ENCODE measurements around the gene ASPN.

ASPN gene

DNA sequence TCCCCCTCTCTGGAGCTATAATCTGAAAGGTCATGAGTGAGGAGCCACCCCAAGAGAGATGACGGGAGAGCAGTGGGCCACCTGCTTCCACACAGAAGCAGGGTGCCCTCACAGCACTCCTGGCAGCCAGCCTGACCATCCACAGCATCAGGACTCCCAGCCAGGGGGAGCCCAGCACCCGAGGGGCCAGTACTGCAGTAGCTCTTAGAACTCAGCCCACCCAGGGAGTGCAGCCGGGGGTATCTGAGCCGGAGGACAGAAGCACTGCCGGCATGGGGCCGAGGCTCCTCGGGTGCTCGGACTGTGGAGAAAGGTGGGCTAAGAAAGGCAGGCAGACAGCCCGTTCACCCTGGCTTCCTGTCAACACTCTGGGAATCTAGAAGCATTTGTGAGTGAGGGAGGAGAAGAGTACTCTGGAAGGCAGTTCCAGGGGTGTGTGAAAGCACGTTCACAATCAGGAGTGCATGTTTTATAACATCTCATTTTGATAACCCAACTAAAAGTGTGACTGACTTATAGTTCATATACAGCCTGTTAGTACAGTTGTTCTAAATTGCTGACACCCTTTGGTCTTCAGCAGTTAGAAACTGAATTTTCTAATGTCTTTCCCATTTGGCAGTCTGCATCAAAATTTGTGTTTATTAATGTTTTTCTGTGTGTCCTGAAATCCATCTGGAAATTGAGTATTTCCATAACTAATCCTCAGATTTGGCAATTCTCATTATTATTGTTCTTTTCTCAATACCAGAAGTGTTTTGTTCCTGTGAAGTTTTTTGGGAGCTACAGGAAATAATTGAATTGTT is 25.9 kb upstream of the ASPN start:
- no peaks in the 10 kb centered on the region for H3K27me3 ChIP-seq (ENCODE audit: insufficient read depth, low read length)
- no peak overlapping the region for H3K9ac ChIP-seq (ENCODE audit: low read length)
- H3K27ac ChIP-seq (ENCODE audit: low read depth, low read length, poor library complexity, severe bottlenecking), result no peak overlapping the region
- no peaks in the 10 kb centered on the region for H3K4me1 ChIP-seq (ENCODE audit: insufficient read depth, low read length, severe bottlenecking)
- no peaks in the 10 kb centered on the region for H3K9me2 ChIP-seq (ENCODE audit: low read depth, low read length)
- no peaks in the 10 kb centered on the region for H3K79me2 ChIP-seq (ENCODE audit: insufficient read depth, low read length)
- H3K9me3 ChIP-seq (ENCODE audit: low read length), result no peaks in the 10 kb centered on the region
- TF ChIP-seq EZH2 (IDR thresholded peaks at IDR 0.05; ENCODE audit: borderline replicate concordance, low read length), result no peak
- TF ChIP-seq, protein P1, sequence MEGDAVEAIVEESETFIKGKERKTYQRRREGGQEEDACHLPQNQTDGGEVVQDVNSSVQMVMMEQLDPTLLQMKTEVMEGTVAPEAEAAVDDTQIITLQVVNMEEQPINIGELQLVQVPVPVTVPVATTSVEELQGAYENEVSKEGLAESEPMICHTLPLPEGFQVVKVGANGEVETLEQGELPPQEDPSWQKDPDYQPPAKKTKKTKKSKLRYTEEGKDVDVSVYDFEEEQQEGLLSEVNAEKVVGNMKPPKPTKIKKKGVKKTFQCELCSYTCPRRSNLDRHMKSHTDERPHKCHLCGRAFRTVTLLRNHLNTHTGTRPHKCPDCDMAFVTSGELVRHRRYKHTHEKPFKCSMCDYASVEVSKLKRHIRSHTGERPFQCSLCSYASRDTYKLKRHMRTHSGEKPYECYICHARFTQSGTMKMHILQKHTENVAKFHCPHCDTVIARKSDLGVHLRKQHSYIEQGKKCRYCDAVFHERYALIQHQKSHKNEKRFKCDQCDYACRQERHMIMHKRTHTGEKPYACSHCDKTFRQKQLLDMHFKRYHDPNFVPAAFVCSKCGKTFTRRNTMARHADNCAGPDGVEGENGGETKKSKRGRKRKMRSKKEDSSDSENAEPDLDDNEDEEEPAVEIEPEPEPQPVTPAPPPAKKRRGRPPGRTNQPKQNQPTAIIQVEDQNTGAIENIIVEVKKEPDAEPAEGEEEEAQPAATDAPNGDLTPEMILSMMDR (IDR thresholded peaks at IDR 0.05; ENCODE audit: low read length), result no peak
- no peak overlapping the region for H3K4me3 ChIP-seq (ENCODE audit: low read depth, low read length, poor library complexity, severe bottlenecking)
- H3K36me3 ChIP-seq (ENCODE audit: insufficient read depth, low read length), result no peaks in the 10 kb centered on the region
- no peak overlapping the region for H3K4me2 ChIP-seq (ENCODE audit: low read length)
- no peaks in the 10 kb centered on the region for H4K20me1 ChIP-seq (ENCODE audit: insufficient read depth, low read length)
- no peaks in the 10 kb centered on the region for H3F3A ChIP-seq (ENCODE audit: insufficient read depth, low read length)
- no peak overlapping the region for H2AFZ ChIP-seq (ENCODE audit: low read length)

DNA sequence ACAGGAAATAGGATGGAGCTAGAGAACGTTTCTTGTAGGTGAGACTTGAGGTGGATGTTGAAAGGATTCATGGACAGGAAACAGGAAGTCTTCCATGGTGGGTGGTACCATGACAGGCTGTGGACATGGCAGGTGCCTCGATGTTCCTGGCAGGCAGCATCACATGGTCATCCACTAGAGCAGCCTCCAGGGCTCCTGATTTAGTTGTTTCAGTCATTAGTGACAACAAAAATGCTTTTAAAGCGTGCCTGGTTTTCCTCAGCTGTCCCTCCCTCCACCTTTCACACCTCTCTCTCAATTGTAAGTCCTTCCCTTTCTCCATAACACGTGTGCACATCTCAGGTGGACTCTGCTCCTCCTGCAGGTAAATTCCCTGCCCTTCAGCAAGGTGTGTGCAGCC is 25.2 kb upstream of the ASPN start:
- Histone ChIP-seq H3K9me3 (ENCODE audit: low read length) (no peaks in the 10 kb centered on the region), H3K4me2 (ENCODE audit: low read length) (no peak overlapping the region), H3K79me2 (ENCODE audit: insufficient read depth, low read length) (no peaks in the 10 kb centered on the region), H3K27me3 (ENCODE audit: insufficient read depth, low read length) (no peaks in the 10 kb centered on the region), H3F3A (ENCODE audit: insufficient read depth, low read length) (no peaks in the 10 kb centered on the region), H3K4me3 (ENCODE audit: low read depth, low read length, poor library complexity, severe bottlenecking) (no peak overlapping the region), H4K20me1 (ENCODE audit: insufficient read depth, low read length) (no peaks in the 10 kb centered on the region), H3K36me3 (ENCODE audit: insufficient read depth, low read length) (no peaks in the 10 kb centered on the region), H3K4me1 (ENCODE audit: insufficient read depth, low read length, severe bottlenecking) (no peaks in the 10 kb centered on the region), H3K9ac (ENCODE audit: low read length) (no peak overlapping the region), H3K27ac (ENCODE audit: low read depth, low read length, poor library complexity, severe bottlenecking) (no peak overlapping the region), H2AFZ (ENCODE audit: low read length) (no peak overlapping the region), H3K9me2 (ENCODE audit: low read depth, low read length) (no peaks in the 10 kb centered on the region)
- TF ChIP-seq, protein P1 (IDR thresholded peaks at IDR 0.05; ENCODE audit: low read length), result no peak
- no peak for TF ChIP-seq EZH2 (IDR thresholded peaks at IDR 0.05; ENCODE audit: borderline replicate concordance, low read length)

DNA sequence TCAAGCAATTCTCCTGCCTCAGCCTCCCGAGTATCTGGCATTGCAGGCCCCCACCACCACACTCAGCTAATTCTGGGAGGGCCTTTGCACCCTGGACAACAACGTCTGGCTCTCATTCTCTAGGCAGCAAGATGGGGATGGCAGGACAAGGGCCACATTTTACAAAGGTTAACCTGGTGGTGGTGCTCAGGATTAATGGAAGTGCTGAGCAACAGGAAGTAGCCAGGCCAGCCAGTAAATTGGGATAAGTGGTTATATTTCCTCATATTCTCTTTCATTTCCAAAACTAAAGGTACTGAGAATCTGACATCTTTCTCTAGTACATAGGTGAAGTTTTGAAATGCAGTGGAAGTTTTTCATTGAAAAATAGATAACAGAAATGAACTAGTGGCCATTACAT is 24.7 kb upstream of the ASPN start:
- Histone ChIP-seq H4K20me1 (ENCODE audit: insufficient read depth, low read length) (no peaks in the 10 kb centered on the region), H3K9me2 (ENCODE audit: low read depth, low read length) (no peaks in the 10 kb centered on the region), H3K4me2 (ENCODE audit: low read length) (no peak overlapping the region), H3K9ac (ENCODE audit: low read length) (no peak overlapping the region), H3K36me3 (ENCODE audit: insufficient read depth, low read length) (no peaks in the 10 kb centered on the region), H2AFZ (ENCODE audit: low read length) (no peak overlapping the region), H3K27ac (ENCODE audit: low read depth, low read length, poor library complexity, severe bottlenecking) (no peak overlapping the region), H3K4me3 (ENCODE audit: low read depth, low read length, poor library complexity, severe bottlenecking) (no peak overlapping the region), H3K27me3 (ENCODE audit: insufficient read depth, low read length) (no peaks in the 10 kb centered on the region), H3K79me2 (ENCODE audit: insufficient read depth, low read length) (no peaks in the 10 kb centered on the region), H3K9me3 (ENCODE audit: low read length) (no peaks in the 10 kb centered on the region), H3K4me1 (ENCODE audit: insufficient read depth, low read length, severe bottlenecking) (no peaks in the 10 kb centered on the region), H3F3A (ENCODE audit: insufficient read depth, low read length) (no peaks in the 10 kb centered on the region)
- no peak for TF ChIP-seq EZH2 (IDR thresholded peaks at IDR 0.05; ENCODE audit: borderline replicate concordance, low read length)
- TF ChIP-seq, protein P1 (IDR thresholded peaks at IDR 0.05; ENCODE audit: low read length), result no peak

Measured in OCI-LY1 (cell line).